Stimulated activated CD8-positive, alpha-beta memory T cell treated with anti-CD3 and anti-CD28 coated beads, Interleukin-7, amount 100 ng/mL, for 1 hour (primary cell): ENCODE measurements around the gene PLVAP.

Source experiments
- DNase-seq, 2 donors: peaks; one replicate each; pipeline ENCODE4 v3.0.0-alpha.2; 2020; ENCODE audit warnings: low read depth in 2 of 2

PLVAP gene

GRCh38 chr19:17357724-17358123 lies 19.4 kb downstream of the PLVAP start:
- no peak for DNase-seq

- DNase-seq, result no peak
Measured at GRCh38 chr19:17357078-17357666, 20.0 kb downstream of the PLVAP start.

- no peak for DNase-seq
Measured at GRCh38 chr19:17353386-17353785, 23.8 kb downstream of the PLVAP start.

GRCh38 chr19:17352608-17353280 lies 24.4 kb downstream of the PLVAP start:
- DNase-seq, result no peak

GRCh38 chr19:17351815-17352435 lies 25.2 kb downstream of the PLVAP start:
- no peak for DNase-seq

GRCh38 chr19:17348700-17349099 lies 28.4 kb downstream of the PLVAP start:
- DNase-seq, result no peak

GRCh38 chr19:17347877-17348276 lies 29.3 kb downstream of the PLVAP start:
- no peak for DNase-seq

GRCh38 chr19:17347361-17347760 lies 29.8 kb downstream of the PLVAP start:
- no peak for DNase-seq

- DNase-seq, result peak; percentile 53 to 69
Measured at GRCh38 chr19:17346109-17346671, 31.0 kb downstream of the PLVAP start.

- no peak for DNase-seq
Measured at GRCh38 chr19:17341845-17342244, 35.3 kb downstream of the PLVAP start.

GRCh38 chr19:17341386-17341785 lies 35.8 kb downstream of the PLVAP start:
- DNase-seq, result no peak

GRCh38 chr19:17340871-17341357 lies 36.2 kb downstream of the PLVAP start:
- no peak for DNase-seq

GRCh38 chr19:17340302-17340870 lies 36.8 kb downstream of the PLVAP start:
- DNase-seq, result no peak

- no peak for DNase-seq
Measured at GRCh38 chr19:17339088-17339741, 37.9 kb downstream of the PLVAP start.

GRCh38 chr19:17338433-17339078 lies 38.6 kb downstream of the PLVAP start:
- no peak for DNase-seq

- DNase-seq, result no peak
Measured at GRCh38 chr19:17337675-17338432, 39.3 kb downstream of the PLVAP start.

- peak; percentile 82 to 89 for DNase-seq
Measured at GRCh38 chr19:17336872-17337674, 40.1 kb downstream of the PLVAP start, which contains the start of gene GTPBP3. Gene GTPBP3, plus strand, starts transcription at chr19:17337553. Its CDS starts 59 bp downstream, at chr19:17337612.

GRCh38 chr19:17335575-17335974 lies 41.6 kb downstream of the PLVAP start:
- no peak for DNase-seq
